Heart left ventricle (tissue), 16 donors: ENCODE data around the gene PGAP2. TPM values are rescaled to one million over a fixed set of nuclear protein-coding genes. Genes with fewer than 3 reads are reported as not detected.

Experiments
- ATAC-seq, 4 donors: fragments of 200-7000 bp; cut with Tn5 transposase; one replicate each; pipeline ENCODE4 v1.9.1; 2020 to 2022; ENCODE audit warnings: moderate library complexity in 4 of 4, mild to moderate bottlenecking in 3 of 4, moderate number of reproducible peaks in 1 of 4
- DNase-seq, 5 donors: peaks; one replicate each; pipeline ENCODE4 v3.0.0-alpha.2; 2020
- H3K27ac ChIP-seq, 12 donors: fragments of 200-600 bp; sonication (generic) in 4 of 12; one replicate each; pipeline versions ENCODE4 v1.5.0 to v1.8.0; 2016 to 2022; ENCODE audit warnings: mild to moderate bottlenecking in 2 of 12
- H3K27me3 ChIP-seq, 9 donors: fragments of 200-600 bp; sonication (generic) in 2 of 9; one replicate each; pipeline versions ENCODE4 v1.5.1 to v1.8.0; 2016 to 2022; ENCODE audit warnings: mild to moderate bottlenecking in 3 of 9
- H3K36me3 ChIP-seq, 9 donors: fragments of 200-600 bp; sonication (generic) in 2 of 9; one replicate each; pipeline versions ENCODE4 v1.5.0 to v1.8.0; 2018 to 2022; ENCODE audit warnings: mild to moderate bottlenecking in 2 of 9
- H3K4me1 ChIP-seq, 12 donors: fragments of 200-600 bp; sonication (generic) in 4 of 12; one replicate each; pipeline versions ENCODE4 v1.5.0 to v1.8.0; 2016 to 2022; ENCODE audit warnings: mild to moderate bottlenecking in 3 of 12
- H3K4me3 ChIP-seq, 12 donors: fragments of 200-600 bp; sonication (generic) in 4 of 12; one replicate each; pipeline versions ENCODE4 v1.5.0 to v1.8.0; 2017 to 2022; ENCODE audit warnings: mild to moderate bottlenecking in 9 of 12, moderate library complexity in 4 of 12
- H3K9me3 ChIP-seq, 12 donors: fragments of 200-600 bp; sonication (generic) in 4 of 12; one replicate each; pipeline versions ENCODE4 v1.5.0 to v1.8.0; 2016 to 2022; ENCODE audit warnings: mild to moderate bottlenecking in 1 of 12
- CTCF ChIP-seq, 12 donors: fragments of 200-600 bp; sonication (generic) in 4 of 12; IDR thresholded peaks; one replicate each; pipeline versions ENCODE4 v1.5.0 to v1.8.0; 2018 to 2022; ENCODE audit warnings: antibody characterized with exemption in 12 of 12, mild to moderate bottlenecking in 5 of 12
- POLR2A ChIP-seq, 2 donors: fragments of 450-650 bp; IDR thresholded peaks; one replicate each; pipeline ENCODE4 v1.6.1; 2017; ENCODE audit warnings: antibody characterized with exemption in 2 of 2, mild to moderate bottlenecking in 2 of 2, moderate library complexity in 2 of 2
- WGBS, 4 donors: extraction: QIAGEN DNeasy Blood & Tissue Kit in 2 of 4; methylation state at CpG; one replicate each; pipeline versions ENCODE4 v1.1.5 to v1.1.7; 2013 to 2018; 5-methylcytosine and 5-hydroxymethylcytosine counted together
- intact Hi-C, 10 donors: fragments of 100-400 bp; cut with DNase I; formaldehyde crosslinking; loops; one replicate each; pipeline versions ENCODE4 v1.11.1 to v1.14.2; 2022
- polyA plus RNA-seq, 2 donors: library from polyadenylated mRNA; stranded (reverse); fragments of 200-250 nt; gene quantifications; one replicate each; pipeline ENCODE4 v1.2.3, GENCODE V29; 2013
- total RNA-seq, 9 donors: library from RNA; depleted of rRNA in 2 of 9; stranded (reverse); fragments of >200 nt in 2 of 9; fragmentation: NEBNext Ultra II Directional in 3 of 9; extraction: Animal tissue kit (Norgen Biotek cat#: 25700) in 3 of 9; gene quantifications; one replicate each; pipeline versions ENCODE4 v1.1.0 to v1.2.4, GENCODE V29; 2016 to 2023
- donor health status: ischemic (EF 13 %, LVEDD 7.1; RV severe dilation, severe dysfunction).
- donor health status: healthy with polysubstance abuse.
- donor health status: DM: no; HTN: yes; CAD: no.
- donor health status: DM: no; HTN: no; CAD: no.
- donor health status: ischemic (EF 25% LVEDD 6.9; RV normal size, moderate dysfunction).
- donor health status: ischemic (EF 25% LVEDD 5.7; RV mildly dilated, moderate dysfunction).
- donor health status: healthy.
- donor health status: DM: yes; HTN: yes; CAD: no.
- donor health status: ischemic (EF 35%, LVEDD 5.7; RV mildly dilated, moderate dysfunction).
- donor health status: nonischemic (EF 11% LVEDD 7.7; RV severe dilation, severe dysfunction).
- donor health status: DM: yes; HTN: yes; CAD: no.
- donor health status: PGD.
- donor health status: ischemic (EF 29% LVEDD 5.4; RV normal size, mild dysfunction).
- donor health status: nonischemic (EF 23%, LVEDD 6.1; RV moderate dilation, normal function).

The PGAP2 gene
- total and polyA plus RNA-seq, 11 donors, result 12.9 to 31.7 (median 21.1) TPM

DNA sequence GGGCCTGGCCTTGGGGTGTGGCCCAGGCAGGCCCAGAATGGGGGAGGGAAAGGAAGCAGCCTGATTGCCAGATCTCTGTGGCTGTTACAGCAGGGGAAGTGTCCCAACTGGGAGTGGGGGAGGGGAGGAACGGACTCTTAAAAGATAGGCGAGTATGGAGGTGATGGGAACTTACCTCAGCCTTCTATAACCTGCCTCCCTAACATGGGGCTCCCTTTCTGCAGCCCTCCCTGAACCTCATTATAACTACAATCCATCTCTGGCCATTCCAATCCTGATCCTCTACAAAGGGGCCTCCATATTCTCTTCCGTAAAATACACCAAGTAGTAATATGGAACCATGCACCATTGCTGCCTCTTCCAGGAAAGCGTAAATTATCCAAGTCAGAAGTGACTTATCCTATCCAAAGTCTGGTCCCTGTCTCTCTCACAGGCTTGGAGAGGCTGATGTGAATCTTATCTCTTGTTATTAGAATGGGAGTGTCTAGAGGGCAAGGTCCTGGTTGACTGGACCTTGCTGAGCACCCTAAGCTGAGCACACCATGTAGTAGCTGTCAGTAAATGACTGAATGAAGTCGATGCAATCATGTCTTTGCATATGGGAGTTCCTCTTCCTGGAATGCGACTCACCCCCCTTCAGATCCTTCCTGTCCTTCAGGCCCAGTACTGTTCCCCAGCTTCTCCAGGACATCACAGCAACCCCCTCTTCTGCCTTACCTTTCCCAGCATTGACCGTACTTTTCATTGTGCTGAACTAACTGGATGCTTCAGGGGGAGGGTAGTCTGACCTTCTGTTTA is 26.5 kb downstream of the PGAP2 start:
- DNase-seq (peak in 4 of 5 donors; percentile 62 to 74 (median 66)), ATAC-seq (peak; percentile 17 to 40 (median 26))
- Histone ChIP-seq H3K27ac (peak overlapping the region in 9 of 12 donors; percentile 4 to 98 (median 61)), H3K9me3 (no peaks in the 10 kb centered on the region), H3K27me3 (no peaks in the 10 kb centered on the region), H3K4me3 (peak overlapping the region in 1 of 12 donors; percentile 43), H3K4me1 (peaks cover 9 to 98% (median 82%) of the 10 kb centered on the region in 12 donors), H3K36me3 (peaks cover 0 to 30% (median 5%) of the 10 kb centered on the region in 9 donors)
- no peak for TF ChIP-seq CTCF (IDR thresholded peaks at IDR 0.05)
- no peak for TF ChIP-seq POLR2A (IDR thresholded peaks at IDR 0.05)
- intact Hi-C loops, result no loop called here
- 59 to 72% (median 68%) methylated on average over 7 of the region's 7 CpGs for WGBS, 4 donors

GRCh38 chr11:3835751-3836150 is 27.4 kb downstream of the PGAP2 start:
- peak overlapping the region in 11 of 12 donors; percentile 11 to 98 (median 61) for H3K27ac ChIP-seq
- 45 to 69% (median 54%) methylated on average over 4 of the region's 4 CpGs for WGBS, 4 donors
- peak in 2 of 4 donors; percentile 17 to 38 for ATAC-seq
- H3K36me3 ChIP-seq, result peaks cover 0 to 21% (median 0%) of the 10 kb centered on the region in 9 donors
- peaks cover 11 to 95% (median 82%) of the 10 kb centered on the region in 12 donors for H3K4me1 ChIP-seq
- H3K4me3 ChIP-seq, result peak overlapping the region in 2 of 12 donors; percentile 15 to 43
- no peaks in the 10 kb centered on the region for H3K9me3 ChIP-seq
- TF ChIP-seq CTCF (IDR thresholded peaks at IDR 0.05) (no peak), POLR2A (IDR thresholded peaks at IDR 0.05) (no peak)
- no peaks in the 10 kb centered on the region for H3K27me3 ChIP-seq
- DNase-seq, result peak in 4 of 5 donors; percentile 51 to 74 (median 66)
- intact Hi-C loops, result no loop called here

GRCh38 chr11:3836903-3837302 is 28.5 kb downstream of the PGAP2 start:
- Histone ChIP-seq H3K36me3 (peaks cover 0 to 13% (median 0%) of the 10 kb centered on the region in 9 donors), H3K27ac (peak overlapping the region in 10 of 12 donors; percentile 14 to 98 (median 56)), H3K27me3 (no peaks in the 10 kb centered on the region), H3K9me3 (no peaks in the 10 kb centered on the region), H3K4me1 (peaks cover 11 to 86% (median 73%) of the 10 kb centered on the region in 12 donors), H3K4me3 (peak overlapping the region in 3 of 12 donors; percentile 26 to 94 (median 32))
- 54 to 78% (median 63%) methylated on average over 5 of the region's 5 CpGs for WGBS, 4 donors
- intact Hi-C loops, result no loop called here
- TF ChIP-seq POLR2A (IDR thresholded peaks at IDR 0.05) (no peak), CTCF (IDR thresholded peaks at IDR 0.05) (no peak)
- no peak for ATAC-seq
- peak; percentile 51 to 84 (median 72) for DNase-seq

- DNase-seq (peak; percentile 56 to 70 (median 67)), ATAC-seq (peak in 3 of 4 donors; percentile 1 to 40 (median 15))
- H3K4me1 ChIP-seq, result peaks cover 8 to 80% (median 67%) of the 10 kb centered on the region in 12 donors
- no peaks in the 10 kb centered on the region for H3K9me3 ChIP-seq
- intact Hi-C loops, result no loop called here
- H3K27ac ChIP-seq, result peak overlapping the region in 11 of 12 donors; percentile 25 to 98 (median 61)
- H3K27me3 ChIP-seq, result no peaks in the 10 kb centered on the region
- 38 to 74% (median 52%) methylated on average over 1 of the region's 1 CpG for WGBS, 4 donors
- H3K4me3 ChIP-seq, result peak overlapping the region in 6 of 12 donors; percentile 16 to 98 (median 48)
- TF ChIP-seq CTCF (IDR thresholded peaks at IDR 0.05) (no peak), POLR2A (IDR thresholded peaks at IDR 0.05) (no peak)
- H3K36me3 ChIP-seq, result peaks cover 0 to 13% (median 0%) of the 10 kb centered on the region in 9 donors
Observed at GRCh38 chr11:3837793-3838192, 29.4 kb downstream of the PGAP2 start.
